22Rv1 (cell line): ENCODE measurements around the gene IGSF22.

Source experiments
- H3K27ac ChIP-seq: fragments of 450-650 bp; 2 replicates; pipeline ENCODE4 v1.5.1; 2017
- CTCF ChIP-seq: fragments of 450-650 bp; IDR thresholded peaks from 2 replicates; pipeline ENCODE4 v1.5.1; 2017; ENCODE audit warnings: mild to moderate bottlenecking
- ZFX ChIP-seq: fragments of 450-650 bp; IDR thresholded peaks from 2 replicates; pipeline ENCODE4 v1.6.1; 2017; ENCODE audit warnings: antibody characterized with exemption, borderline replicate concordance

IGSF22 gene

GRCh38 chr11:18769802-18770456, 43.9 kb upstream of the IGSF22 start:
- TF ChIP-seq ZFX (no peak), CTCF (no peak)
- no peak overlapping the region for H3K27ac ChIP-seq

GRCh38 chr11:18768978-18769377, 43.0 kb upstream of the IGSF22 start:
- TF ChIP-seq ZFX, result no peak
- no peak for TF ChIP-seq CTCF
- no peak overlapping the region for H3K27ac ChIP-seq

GRCh38 chr11:18768472-18768901, 42.5 kb upstream of the IGSF22 start:
- TF ChIP-seq ZFX (no peak), CTCF (no peak)
- H3K27ac ChIP-seq, result no peak overlapping the region

- TF ChIP-seq CTCF (no peak), ZFX (no peak)
- no peak overlapping the region for H3K27ac ChIP-seq
These were observed 40.0 kb upstream of the IGSF22 start for GRCh38 chr11:18766015-18766414.

- TF ChIP-seq ZFX, result no peak
- no peak for TF ChIP-seq CTCF
- H3K27ac ChIP-seq, result no peak overlapping the region
These were observed 39.6 kb upstream of the IGSF22 start for GRCh38 chr11:18765554-18765953.

GRCh38 chr11:18761741-18762140, 35.8 kb upstream of the IGSF22 start:
- TF ChIP-seq CTCF (no peak), ZFX (no peak)

GRCh38 chr11:18761144-18761543, 35.2 kb upstream of the IGSF22 start:
- no peak for TF ChIP-seq CTCF
- TF ChIP-seq ZFX, result no peak
- H3K27ac ChIP-seq, result no peak overlapping the region

More at GRCh38 chr11:18761741-18762140, 35.8 kb upstream of the IGSF22 start:
- no peak overlapping the region for H3K27ac ChIP-seq
